ENCODE results near the gene SULT6B1. TPM values are rescaled to one million over a fixed set of nuclear protein-coding genes. Genes with fewer than 3 reads are reported as not detected.

The SULT6B1 gene
- total RNA-seq, 1 experiment from 2014 or later: not detected

- peaks cover 14 to 20% of the 10 kb centered on the region in 2 experiments for H3K4me1 Mint-ChIP-seq
- H3K79me2 ChIP-seq (ENCODE audit: insufficient read depth, low read length): no peaks in the 10 kb centered on the region
- peaks cover 15 to 48% (median 47%) of the 10 kb centered on the region in 3 experiments for H3K36me3 Mint-ChIP-seq (ENCODE audit: insufficient read depth in 1 of 3, low read depth in 3 of 3)
- no peak overlapping the region for H3K4me3 Mint-ChIP-seq
- H3K9me3 Mint-ChIP-seq: no peaks in the 10 kb centered on the region
- H3T11ph ChIP-seq (ENCODE audit: low read length): no peak overlapping the region
- no peak overlapping the region for H3K4me2 ChIP-seq (ENCODE audit: insufficient read depth, insufficient read length, low read length)
- H3K27ac Mint-ChIP-seq: peak overlapping the region in 2 of 3 experiments; percentile 28 to 80; a peak in 3 of 7 replicates
- H2BK120ac ChIP-seq (ENCODE audit: low read depth, low read length, poor library complexity, severe bottlenecking): no peak overlapping the region
- no peak overlapping the region for H3K18ac ChIP-seq (ENCODE audit: insufficient read length, low read depth, low read length)
- H2AFZ ChIP-seq (ENCODE audit: low read length): no peak overlapping the region
- DNase-seq: no peak
- H3K4me1 ChIP-seq (ENCODE audit: insufficient read depth, low read length): no peaks in the 10 kb centered on the region
- H4K20me1 ChIP-seq (ENCODE audit: control insufficient read depth, insufficient read depth, insufficient read length): no peaks in the 10 kb centered on the region
- H2AK5ac ChIP-seq (ENCODE audit: insufficient read length, low read length): no peak overlapping the region
- no peaks in the 10 kb centered on the region for H3K9me3 ChIP-seq (ENCODE audit: control insufficient read depth, low read depth, low read length)
- no peak overlapping the region for H4K8ac ChIP-seq (replicated peaks; ENCODE audit: insufficient read length, low read depth, low read length)
- H3K27me3 ChIP-seq (ENCODE audit: insufficient read depth, low read length): no peaks in the 10 kb centered on the region
- WGBS (ENCODE audit: extremely low coverage, insufficient read length, low lambda C conversion rate): no CpG with 5 or more reads among the region's 7 CpGs
- no peak overlapping the region for H2BK20ac ChIP-seq (ENCODE audit: low read depth, low read length, poor library complexity, severe bottlenecking)
- H3K4ac ChIP-seq (ENCODE audit: low read depth, low read length): no peak overlapping the region
- H4K91ac ChIP-seq (ENCODE audit: insufficient read length, low read depth, low read length): no peak overlapping the region
- H2BK5ac ChIP-seq (ENCODE audit: insufficient read length, low read length): no peak overlapping the region
- H2BK15ac ChIP-seq (ENCODE audit: low read depth, low read length): no peak overlapping the region
- H3K27ac ChIP-seq (ENCODE audit: insufficient read length, low read depth, low read length): no peak overlapping the region
- H3K14ac ChIP-seq (ENCODE audit: insufficient read depth, low read length): no peak overlapping the region
- H3K27me3 Mint-ChIP-seq (ENCODE audit: low read depth): no peaks in the 10 kb centered on the region
- H3K9ac ChIP-seq (ENCODE audit: extremely low read depth, insufficient read length, low read length): no peak overlapping the region
- no peak overlapping the region for H2BK12ac ChIP-seq (ENCODE audit: insufficient read length, low read depth, low read length)
- H4K5ac ChIP-seq (ENCODE audit: insufficient read length, low read depth, low read length): no peak overlapping the region
- peaks cover 5% of the 10 kb centered on the region for H3K79me1 ChIP-seq (ENCODE audit: insufficient read depth, low read depth, low read length, poor library complexity, severe bottlenecking)
- no peaks in the 10 kb centered on the region for H3K23me2 ChIP-seq (ENCODE audit: insufficient read length, low read depth, low read length, poor library complexity, severe bottlenecking)
- no peak overlapping the region for H3K23ac ChIP-seq (ENCODE audit: insufficient read length, low read depth, low read length)
- no peak for TF ChIP-seq CTCF (conservative IDR thresholded peaks at IDR 0.05)
- no peak overlapping the region for H3K56ac ChIP-seq (ENCODE audit: insufficient read length, low read depth, low read length)
These were observed 40.1 kb downstream of the SULT6B1 start for GRCh38 chr2:37148325-37148724.
